Measurements from ENCODE around the gene BLNK. TPM values are rescaled to one million over a fixed set of nuclear protein-coding genes. Genes with fewer than 3 reads are reported as not detected.

The BLNK gene
- total and polyA plus RNA-seq, 9 of the 15 experiments (the other 6 are each of a cell fraction or from before 2014, with no cell fraction given) = not detected

GRCh38 chr10:96229568-96230030 lies 41.8 kb downstream of the BLNK start (continued):
- TF ChIP-seq ZNF512 (tag; IDR thresholded peaks at IDR 0.05) = 0 out of 2 replicates have a peak, but pooled peaks have one; percentile 7
- 0 out of 2 replicates have a peak, but pooled peaks have one; percentile 43 for TF ChIP-seq ARID2 (IDR thresholded peaks at IDR 0.05)
- peak; percentile 22 to 24; a peak in 1 of 4 replicates for TF ChIP-seq TRIM24 (IDR thresholded peaks at IDR 0.05)
- TF ChIP-seq ZNF134 (CRISPR knock-in tag; conservative IDR thresholded peaks at IDR 0.05) = no peak
- 0 out of 2 replicates have a peak, but pooled peaks have one; percentile 30 for TF ChIP-seq ZBTB26 (CRISPR knock-in tag; IDR thresholded peaks at IDR 0.05)
- TF ChIP-seq ESRRA (IDR thresholded peaks at IDR 0.05; ENCODE audit: borderline replicate concordance, low read depth) = peak; percentile 23; the same call in 1 of the 2 replicates
- TF ChIP-seq U2AF2 (optimal IDR thresholded peaks at IDR 0.05; ENCODE audit: low read depth, low read length) = no peak
- TF ChIP-seq MYC (IDR thresholded peaks at IDR 0.05; ENCODE audit: low read depth, low read length) = peak; percentile 69
- no peak for TF ChIP-seq MYC (CRISPR knock-in tag; IDR thresholded peaks at IDR 0.05; ENCODE audit: borderline replicate concordance, low read depth)
- peak; percentile 81 for TF ChIP-seq ADNP (tag; IDR thresholded peaks at IDR 0.05)
- TF ChIP-seq MNT (conservative IDR thresholded peaks at IDR 0.05) = peak; percentile 37 to 63; a peak in 3 of 4 replicates
- peak; percentile 73 for TF ChIP-seq CHD4 (IDR thresholded peaks at IDR 0.05; ENCODE audit: insufficient read depth, insufficient replicate concordance, low read depth, low read length, poor library complexity, severe bottlenecking)
- TF ChIP-seq BCOR (IDR thresholded peaks at IDR 0.05) = peak; percentile 80; the same call in 1 of the 2 replicates
- 0 out of 2 replicates have a peak, but pooled peaks have one; percentile 28 for TF ChIP-seq CC2D1A (IDR thresholded peaks at IDR 0.05)
- 0 out of 2 replicates have a peak, but pooled peaks have one; percentile 65 for TF ChIP-seq LARP7 (IDR thresholded peaks at IDR 0.05)
- TF ChIP-seq HDAC2 (IDR thresholded peaks at IDR 0.05) = peak; percentile 61; the same call in 1 of the 2 replicates
- 0 out of 2 replicates have a peak, but pooled peaks have one; percentile 72 for TF ChIP-seq SMARCA5 (IDR thresholded peaks at IDR 0.05)
- TF ChIP-seq SIN3A (IDR thresholded peaks at IDR 0.05; ENCODE audit: borderline replicate concordance in 2 of 2, control insufficient read depth in 1 of 2, low read depth in 2 of 2, low read length in 2 of 2) = no peak
- 0 out of 2 replicates have a peak, but pooled peaks have one; percentile 54 for TF ChIP-seq HLTF (IDR thresholded peaks at IDR 0.05)
- no peak for TF ChIP-seq ATF1 (CRISPR knock-in tag; IDR thresholded peaks at IDR 0.05)
- peak; percentile 46; the same call in 1 of the 2 replicates for TF ChIP-seq ATF1 (tag; IDR thresholded peaks at IDR 0.05)
- peak; percentile 41 for TF ChIP-seq CTCFL (IDR thresholded peaks at IDR 0.05; ENCODE audit: borderline replicate concordance, insufficient read depth, low read depth, low read length, poor library complexity, severe bottlenecking)
- TF ChIP-seq SIX5 (IDR thresholded peaks at IDR 0.05; ENCODE audit: borderline replicate concordance in 1 of 2, insufficient read depth in 1 of 2, low read depth in 1 of 2, low read length in 2 of 2) = no peak

Data from K562 (cell line).